Measurements from ENCODE around the gene SECTM1.
"Not testable (repeated sequence)": the region's sequence is repeated elsewhere in the genome, so short reads cannot be mapped to it uniquely, and the experiment has no call there.

SECTM1 gene

DNA sequence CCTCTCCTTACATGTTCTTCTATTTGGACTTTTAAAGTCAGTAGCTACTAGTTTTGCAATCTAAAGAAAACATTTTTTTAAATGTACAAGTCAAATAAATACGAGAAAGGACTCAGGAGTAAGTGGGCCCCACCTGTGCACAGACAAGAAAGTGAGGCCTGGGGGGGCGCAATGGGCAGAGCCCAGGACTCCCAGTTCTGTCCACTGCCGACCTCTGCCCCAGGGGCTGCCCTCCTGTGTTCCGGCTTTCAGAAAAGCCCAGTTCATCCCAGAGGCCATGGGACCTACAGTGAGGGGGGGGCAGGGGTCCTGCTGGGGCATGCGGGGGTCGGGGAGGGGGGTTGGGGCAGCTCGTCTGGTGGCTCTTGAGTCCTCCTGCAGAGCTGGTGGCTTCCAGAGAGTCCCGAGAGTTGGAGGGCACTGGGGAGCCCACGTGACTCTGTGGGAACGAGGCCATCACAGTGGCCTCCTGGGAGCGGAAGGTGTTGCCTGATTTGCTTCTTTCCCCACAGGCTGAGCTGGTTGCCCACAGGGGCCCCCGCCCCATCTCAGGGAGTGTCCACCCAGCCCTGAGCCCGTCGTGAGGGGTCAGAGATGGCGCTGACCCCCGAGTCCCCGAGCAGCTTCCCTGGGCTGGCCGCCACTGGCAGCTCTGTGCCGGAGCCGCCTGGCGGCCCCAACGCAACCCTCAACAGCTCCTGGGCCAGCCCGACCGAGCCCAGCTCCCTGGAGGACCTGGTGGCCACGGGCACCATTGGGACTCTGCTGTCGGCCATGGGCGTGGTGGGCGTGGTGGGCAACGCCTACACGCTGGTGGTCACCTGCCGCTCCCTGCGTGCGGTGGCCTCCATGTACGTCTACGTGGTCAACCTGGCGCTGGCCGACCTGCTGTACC, 40.4 kb upstream of the SECTM1 start:
- H2AK5ac ChIP-seq (ENCODE audit: low read depth, low read length): peak overlapping the region; percentile 61
- no peak overlapping the region for H3K27ac ChIP-seq (replicated peaks; ENCODE audit: low read length)
- H3K14ac ChIP-seq (ENCODE audit: low read length): peak overlapping the region; percentile 71
- peaks cover 10 to 16% of the 10 kb centered on the region in 2 donors for H3K4me1 ChIP-seq (ENCODE audit: control insufficient read depth in 2 of 2, insufficient read depth in 1 of 2, low read depth in 1 of 2, low read length in 2 of 2)
- no peak overlapping the region for H3K4me2 ChIP-seq (ENCODE audit: insufficient read depth, low read length, poor library complexity, severe bottlenecking)
- H3K27me3 ChIP-seq (ENCODE audit: control insufficient read depth in 3 of 3, insufficient read depth in 3 of 3, low read depth in 1 of 3, low read length in 3 of 3): peaks cover 6 to 39% (median 37%) of the 10 kb centered on the region in 3 experiments
- H3K4me3 ChIP-seq (ENCODE audit: low read length in 2 of 2): no peak overlapping the region
- no peak overlapping the region for H3K9ac ChIP-seq (ENCODE audit: low read depth, low read length, poor library complexity)
- H4K91ac ChIP-seq (ENCODE audit: low read depth, low read length, poor library complexity): no peak overlapping the region
- no peak for DNase-seq (ENCODE audit: low spot score)
- H2BK120ac ChIP-seq (ENCODE audit: low read depth, low read length): no peak overlapping the region
- H3K18ac ChIP-seq (ENCODE audit: low read length): peak overlapping the region; percentile 57
- H2BK5ac ChIP-seq (ENCODE audit: low read length): no peak overlapping the region
- no peak overlapping the region for H4K8ac ChIP-seq (ENCODE audit: low read depth, low read length)
- peaks cover 8% of the 10 kb centered on the region for H3K79me1 ChIP-seq (ENCODE audit: low read depth, low read length)
- peaks cover 3 to 5% of the 10 kb centered on the region in 2 donors for H3K9me3 ChIP-seq (replicated peaks in 1 of 2; ENCODE audit: control insufficient read depth in 2 of 2, insufficient read depth in 1 of 2, low read depth in 1 of 2, low read length in 2 of 2)
- peak overlapping the region; percentile 84 for H2BK12ac ChIP-seq (ENCODE audit: low read length)
- H3K4ac ChIP-seq (ENCODE audit: low read length): no peak overlapping the region
- no peaks in the 10 kb centered on the region for H3K36me3 ChIP-seq (replicated peaks in 1 of 2; ENCODE audit: control insufficient read depth in 2 of 2, insufficient read depth in 2 of 2, low read length in 2 of 2)
- H2BK15ac ChIP-seq (ENCODE audit: low read length): peak overlapping the region; percentile 98
- peak overlapping the region; percentile 91 for H3K23ac ChIP-seq (ENCODE audit: low read depth, low read length, poor library complexity)
- WGBS, 2 donors (ENCODE audit: extremely low coverage in 2 of 2, insufficient read length in 2 of 2, insufficient replicate concordance in 1 of 2): no CpG with 5 or more reads among the region's 37 CpGs
- no peak overlapping the region for H2AFZ ChIP-seq (ENCODE audit: low read length)

- not testable (repeated sequence) for H2BK12ac ChIP-seq (ENCODE audit: low read length); H3K14ac ChIP-seq (ENCODE audit: low read length); H3K4ac ChIP-seq (ENCODE audit: low read length); H3K27ac ChIP-seq (replicated peaks; ENCODE audit: low read length); H3K36me3 ChIP-seq (replicated peaks in 1 of 2; ENCODE audit: control insufficient read depth in 2 of 2, insufficient read depth in 2 of 2, low read length in 2 of 2); H4K91ac ChIP-seq (ENCODE audit: low read depth, low read length, poor library complexity); H3K4me3 ChIP-seq (ENCODE audit: low read length in 2 of 2); H3K79me1 ChIP-seq (ENCODE audit: low read depth, low read length); DNase-seq (ENCODE audit: low spot score); H4K8ac ChIP-seq (ENCODE audit: low read depth, low read length); H2BK15ac ChIP-seq (ENCODE audit: low read length); H3K9me3 ChIP-seq (replicated peaks in 1 of 2; ENCODE audit: control insufficient read depth in 2 of 2, insufficient read depth in 1 of 2, low read depth in 1 of 2, low read length in 2 of 2); H2BK120ac ChIP-seq (ENCODE audit: low read depth, low read length); H2AFZ ChIP-seq (ENCODE audit: low read length); H2AK5ac ChIP-seq (ENCODE audit: low read depth, low read length); H3K4me2 ChIP-seq (ENCODE audit: insufficient read depth, low read length, poor library complexity, severe bottlenecking); H3K23ac ChIP-seq (ENCODE audit: low read depth, low read length, poor library complexity); H3K9ac ChIP-seq (ENCODE audit: low read depth, low read length, poor library complexity); H3K18ac ChIP-seq (ENCODE audit: low read length)
- WGBS, 2 donors (ENCODE audit: extremely low coverage in 2 of 2, insufficient read length in 2 of 2, insufficient replicate concordance in 1 of 2): no CpG with 5 or more reads among the region's 10 CpGs
- Histone ChIP-seq H3K4me1 (ENCODE audit: control insufficient read depth in 2 of 2, insufficient read depth in 1 of 2, low read depth in 1 of 2, low read length in 2 of 2) (peaks cover 9 to 16% of the 10 kb centered on the region in 2 donors), H2BK5ac (ENCODE audit: low read length) (peak overlapping the region; percentile 75), H3K27me3 (ENCODE audit: control insufficient read depth in 3 of 3, insufficient read depth in 3 of 3, low read depth in 1 of 3, low read length in 3 of 3) (peaks cover 6 to 39% (median 37%) of the 10 kb centered on the region in 3 experiments)
Measured at GRCh38 chr17:82373072-82373452, 39.5 kb upstream of the SECTM1 start.

GRCh38 chr17:82372249-82373071, 38.9 kb upstream of the SECTM1 start:
- Histone ChIP-seq H3K23ac (ENCODE audit: low read depth, low read length, poor library complexity) (peak overlapping the region; percentile 20), H3K27ac (replicated peaks; ENCODE audit: low read length) (no peak overlapping the region), H2BK120ac (ENCODE audit: low read depth, low read length) (no peak overlapping the region), H2AK5ac (ENCODE audit: low read depth, low read length) (peak overlapping the region; percentile 70), H3K14ac (ENCODE audit: low read length) (peak overlapping the region; percentile 56), H2BK5ac (ENCODE audit: low read length) (peak overlapping the region; percentile 75), H3K4me2 (ENCODE audit: insufficient read depth, low read length, poor library complexity, severe bottlenecking) (peak overlapping the region; percentile 89), H2BK15ac (ENCODE audit: low read length) (peak overlapping the region; percentile 75), H3K9me3 (replicated peaks in 1 of 2; ENCODE audit: control insufficient read depth in 2 of 2, insufficient read depth in 1 of 2, low read depth in 1 of 2, low read length in 2 of 2) (peaks cover 3 to 5% of the 10 kb centered on the region in 2 donors), H3K9ac (ENCODE audit: low read depth, low read length, poor library complexity) (no peak overlapping the region), H2AFZ (ENCODE audit: low read length) (peak overlapping the region; percentile 67), H3K79me1 (ENCODE audit: low read depth, low read length) (peaks cover 8% of the 10 kb centered on the region), H3K18ac (ENCODE audit: low read length) (peak overlapping the region; percentile 96), H3K4me1 (ENCODE audit: control insufficient read depth in 2 of 2, insufficient read depth in 1 of 2, low read depth in 1 of 2, low read length in 2 of 2) (peaks cover 7 to 16% of the 10 kb centered on the region in 2 donors), H3K36me3 (replicated peaks in 1 of 2; ENCODE audit: control insufficient read depth in 2 of 2, insufficient read depth in 2 of 2, low read length in 2 of 2) (no peaks in the 10 kb centered on the region), H3K27me3 (ENCODE audit: control insufficient read depth in 3 of 3, insufficient read depth in 3 of 3, low read depth in 1 of 3, low read length in 3 of 3) (peaks cover 6 to 39% (median 37%) of the 10 kb centered on the region in 3 experiments), H3K4ac (ENCODE audit: low read length) (no peak overlapping the region), H2BK12ac (ENCODE audit: low read length) (peak overlapping the region; percentile 14), H4K8ac (ENCODE audit: low read depth, low read length) (no peak overlapping the region), H3K4me3 (ENCODE audit: low read length in 2 of 2) (no peak overlapping the region), H4K91ac (ENCODE audit: low read depth, low read length, poor library complexity) (no peak overlapping the region)
- no peak for DNase-seq (ENCODE audit: low spot score)
- no CpG with 5 or more reads among the region's 41 CpGs for WGBS, 2 donors (ENCODE audit: extremely low coverage in 2 of 2, insufficient read length in 2 of 2, insufficient replicate concordance in 1 of 2)

All from neuronal stem cell (in vitro differentiated cells).